ENCODE results near the gene ENC1.

GRCh38 chr5:74612045-74612444, 28.5 kb downstream of the ENC1 start:
- TF ChIP-seq CTCF (IDR thresholded peaks at IDR 0.05; ENCODE audit: borderline replicate concordance, extremely low read depth, low read length, poor library complexity, severe bottlenecking) = no peak
- no peak for TF ChIP-seq EZH2 (IDR thresholded peaks at IDR 0.05; ENCODE audit: borderline replicate concordance, low read depth, low read length, severe bottlenecking)

Data from DND-41 (cell line).